Stimulated activated CD4-positive, alpha-beta T cell treated with anti-CD3 and anti-CD28 coated beads, Interleukin-1b, Interleukin-23, amount 100 ng/mL, for 48 hours (primary cell): ENCODE measurements around the gene SLC24A4.

Experiments used
- DNase-seq: peaks from one replicate; pipeline ENCODE4 v3.0.0-alpha.2; 2020

SLC24A4 gene

DNA sequence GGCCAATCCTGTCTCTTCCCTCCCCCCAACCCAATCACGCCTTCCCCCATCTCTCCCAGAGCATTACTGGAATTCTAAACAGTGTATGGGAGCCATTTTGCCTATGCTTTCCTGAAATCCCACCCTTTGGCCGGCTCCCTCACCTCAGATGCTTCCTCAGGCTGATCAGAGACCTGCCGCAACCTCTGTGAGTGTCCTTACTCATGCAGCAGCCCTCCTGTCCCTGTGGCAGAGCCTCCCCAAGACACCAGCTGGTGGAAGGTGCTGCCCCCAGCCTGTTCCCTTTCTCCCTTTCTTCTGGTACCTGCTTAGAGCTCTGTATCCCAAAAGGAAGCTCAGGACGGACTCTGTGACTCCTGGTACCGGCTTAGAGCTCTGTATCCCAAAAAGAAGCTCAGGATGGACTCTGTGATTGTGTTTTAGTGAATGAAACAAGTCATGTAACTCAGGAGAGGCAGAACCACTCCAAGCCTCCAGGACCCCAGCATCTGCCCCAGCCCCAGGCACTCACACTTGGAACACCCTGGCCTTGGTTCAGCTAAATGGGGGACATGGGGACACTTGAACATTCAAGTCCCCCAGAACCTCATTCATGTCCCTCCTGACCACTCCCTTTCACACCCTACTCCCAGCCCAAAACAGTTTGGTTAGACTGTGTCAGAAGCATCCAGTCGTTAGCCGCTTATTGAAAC, 161.3 kb downstream of the SLC24A4 start:
- DNase-seq, result no peak

DNA sequence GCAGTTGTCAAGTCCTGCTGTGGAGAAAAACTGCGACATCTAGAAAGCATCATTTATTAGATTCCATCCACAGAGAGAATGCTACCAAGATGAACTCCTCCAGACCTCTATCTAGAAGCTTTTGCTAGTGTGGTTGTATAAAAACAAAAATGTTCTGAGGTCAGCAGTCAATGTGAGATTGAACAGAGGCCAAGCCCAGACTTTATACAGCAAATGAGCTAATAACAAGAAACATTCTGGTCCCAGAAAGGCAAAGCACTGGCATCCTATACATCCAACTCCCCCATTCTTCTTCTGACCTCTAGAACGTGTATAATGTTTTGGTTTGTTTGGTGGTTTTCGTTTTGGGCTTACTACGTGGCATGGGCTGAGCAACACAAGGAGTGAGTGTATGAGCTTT, 163.9 kb downstream of the SLC24A4 start:
- no peak for DNase-seq

DNA sequence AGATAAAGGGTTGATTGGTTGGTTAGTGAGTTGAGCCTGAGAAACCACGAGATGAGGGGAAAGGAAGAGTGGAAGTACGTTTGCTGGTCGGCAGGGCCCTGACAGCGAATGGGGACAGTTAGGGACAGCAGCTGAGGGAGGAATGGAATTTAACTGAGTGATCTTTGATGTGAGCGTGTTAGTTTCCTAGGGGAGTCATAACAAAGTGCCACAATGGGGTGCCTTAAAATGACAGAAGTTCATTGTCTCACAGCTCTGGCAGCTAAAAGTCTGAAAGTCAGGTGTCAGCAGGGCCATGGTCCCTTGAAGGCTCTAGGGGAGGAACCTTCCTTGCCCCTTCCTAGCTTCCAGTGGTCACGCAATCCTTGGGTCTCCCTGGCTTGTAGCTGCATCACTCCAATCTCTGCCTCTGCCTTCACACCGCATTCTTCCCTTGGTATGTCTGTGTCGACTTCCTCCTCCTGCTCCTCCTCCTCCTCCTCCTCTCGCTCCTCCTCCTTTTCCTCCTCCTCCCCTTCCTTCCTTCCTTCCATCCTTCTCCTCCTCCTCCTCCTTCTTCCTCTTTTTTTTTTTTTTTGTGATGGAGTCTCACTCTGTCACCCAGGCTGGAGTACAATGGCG, 164.7 kb downstream of the SLC24A4 start:
- DNase-seq, result no peak

DNA sequence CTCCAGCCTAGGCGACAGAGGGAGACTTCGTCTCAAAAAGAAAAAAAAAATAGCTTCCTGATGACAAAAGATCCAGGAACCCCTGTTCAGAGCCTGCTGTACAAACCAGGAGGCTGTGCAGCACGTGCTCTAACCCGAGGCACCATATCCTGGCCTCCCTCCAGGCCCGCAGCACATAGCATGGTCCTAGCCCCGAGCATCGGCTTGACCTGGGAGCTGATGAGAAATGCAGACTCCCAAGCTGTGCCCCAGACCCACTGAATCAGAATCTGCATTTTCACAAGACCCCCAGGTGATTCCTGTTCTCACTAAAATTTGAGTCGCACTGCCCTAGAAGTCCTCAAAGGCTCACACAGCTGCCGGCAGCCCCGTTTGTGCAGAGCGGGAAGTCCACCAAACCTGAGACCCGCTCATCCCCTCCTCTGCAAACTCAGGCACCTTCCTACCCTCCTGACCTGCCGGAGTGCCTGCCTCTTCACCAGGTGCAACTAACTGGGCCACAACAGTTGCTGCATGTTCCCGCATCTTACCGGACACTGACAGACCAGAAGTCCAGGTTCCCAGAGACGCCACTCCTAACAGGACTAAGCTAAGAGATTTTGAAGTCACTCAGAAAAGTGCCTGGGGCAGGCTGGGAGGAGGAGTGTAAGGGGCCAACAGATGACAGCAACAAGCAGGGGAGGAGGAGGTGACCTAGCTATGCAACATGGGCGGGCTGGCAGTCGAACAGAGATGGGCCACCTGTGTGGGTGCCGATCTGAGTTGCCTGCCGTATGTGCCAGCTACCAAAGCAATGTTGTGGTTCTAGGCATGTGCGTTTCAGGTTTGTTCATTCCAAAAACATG, 166.7 kb downstream of the SLC24A4 start:
- DNase-seq, result no peak

DNA sequence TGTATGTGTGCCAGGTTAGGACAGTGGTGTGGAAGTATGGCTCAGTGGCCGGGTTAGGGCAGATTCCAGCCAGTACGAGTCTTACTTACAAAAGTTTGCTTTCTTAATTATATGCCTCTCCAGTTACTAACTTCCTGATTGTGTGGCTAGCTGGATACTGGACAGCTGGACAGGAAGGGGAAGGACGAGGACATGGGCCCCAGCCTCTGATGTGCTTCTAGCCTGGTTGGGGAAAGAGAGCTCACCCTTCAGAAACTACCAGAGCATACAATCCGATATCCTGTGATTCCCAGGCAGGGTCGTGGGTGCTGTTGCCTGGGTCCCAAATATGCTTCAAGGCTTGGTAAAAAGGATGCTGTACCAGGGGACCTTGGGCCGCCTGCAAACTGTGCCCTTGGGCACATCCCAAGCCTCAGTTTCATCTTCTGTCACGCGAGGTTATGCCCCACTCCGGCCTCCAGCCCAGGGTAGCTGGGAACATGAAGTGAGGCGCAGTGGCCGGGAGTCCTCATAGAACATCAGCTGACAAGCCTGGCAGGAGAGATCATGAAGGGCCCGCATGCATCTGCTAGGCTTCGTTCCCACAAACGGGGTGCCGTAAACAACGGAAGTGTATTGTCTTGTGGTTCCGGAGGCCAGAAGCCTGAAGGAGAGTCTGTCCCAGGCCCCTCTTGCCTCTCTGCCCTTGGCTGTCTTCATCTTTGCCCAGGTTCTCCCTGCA, 167.4 kb downstream of the SLC24A4 start:
- no peak for DNase-seq

DNA sequence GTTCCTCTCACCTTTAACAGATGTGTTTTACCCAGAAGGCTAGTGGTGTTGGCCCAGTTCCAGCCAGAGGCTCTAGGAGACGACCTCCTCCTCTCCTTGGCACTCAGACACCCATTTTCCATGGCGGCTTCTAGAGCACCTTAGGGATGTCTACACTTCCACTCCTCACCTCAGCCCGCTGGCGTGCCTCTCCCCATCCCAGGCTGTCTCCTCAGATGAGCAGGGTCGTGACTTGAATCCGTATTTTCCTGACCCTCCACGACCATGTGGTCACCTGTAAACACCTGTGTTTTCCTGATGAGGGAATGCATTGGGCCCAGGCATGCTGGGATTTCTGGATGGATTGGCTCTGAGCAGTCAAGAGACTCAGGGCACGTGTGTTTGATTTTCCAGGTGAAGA, 168.8 kb downstream of the SLC24A4 start:
- no peak for DNase-seq

DNA sequence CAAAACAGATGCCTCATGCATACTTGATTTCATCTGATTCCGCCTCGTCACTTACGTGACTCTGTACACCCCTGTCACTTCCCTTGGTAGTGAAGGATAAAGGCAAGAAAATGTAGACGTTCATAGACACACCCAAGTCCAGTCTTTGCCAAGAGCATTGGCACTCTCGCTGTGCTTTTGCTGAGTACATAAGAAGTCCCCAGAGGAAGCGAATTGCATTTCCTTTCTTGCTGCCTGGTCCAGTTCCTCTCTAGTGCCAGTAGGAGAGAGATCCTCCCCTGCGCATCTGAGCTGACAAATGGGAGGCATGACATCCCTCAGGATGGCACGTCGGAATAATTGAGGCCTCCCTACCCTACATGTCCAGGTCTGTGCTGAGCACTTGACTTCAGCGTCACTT, 169.3 kb downstream of the SLC24A4 start:
- DNase-seq, result no peak

DNA sequence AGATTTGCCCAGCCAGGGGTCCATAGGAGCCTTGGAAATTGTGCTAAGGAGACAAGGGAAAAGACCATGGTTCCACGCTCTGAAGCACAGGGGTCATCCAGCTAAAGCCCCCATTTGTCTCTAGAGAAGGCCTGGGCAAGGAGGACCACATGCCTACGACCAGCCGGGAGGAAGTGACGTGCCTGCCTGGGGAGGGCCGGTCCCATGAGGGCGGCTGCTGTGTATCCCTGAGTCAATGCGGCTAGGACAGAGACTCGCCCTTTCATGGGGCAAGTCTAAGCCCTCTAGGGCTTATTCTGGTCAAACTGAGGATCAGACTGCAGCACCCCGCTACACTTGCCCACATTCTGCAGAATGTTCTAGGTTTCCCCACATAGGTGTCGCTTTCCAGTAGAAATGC, 170.1 kb downstream of the SLC24A4 start:
- no peak for DNase-seq

DNA sequence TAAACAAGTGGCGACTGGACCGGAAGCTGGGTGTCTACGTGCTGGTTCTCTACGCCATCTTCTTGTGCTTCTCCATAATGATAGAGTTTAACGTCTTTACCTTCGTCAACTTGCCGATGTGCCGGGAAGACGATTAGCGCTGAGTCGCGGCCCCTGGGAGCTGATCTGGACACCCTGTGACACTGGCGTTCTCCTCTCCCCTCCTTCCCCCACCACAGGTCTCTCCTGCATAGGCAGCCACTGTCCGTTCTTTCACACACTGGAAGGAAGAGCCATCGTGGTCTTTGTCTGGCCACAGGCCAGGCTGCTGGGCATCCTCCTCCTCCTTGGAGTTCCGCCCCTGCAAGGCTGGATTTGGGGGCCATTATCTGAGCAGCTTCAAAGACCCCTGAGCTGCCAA, 170.5 kb downstream of the SLC24A4 start:
- no peak for DNase-seq

DNA sequence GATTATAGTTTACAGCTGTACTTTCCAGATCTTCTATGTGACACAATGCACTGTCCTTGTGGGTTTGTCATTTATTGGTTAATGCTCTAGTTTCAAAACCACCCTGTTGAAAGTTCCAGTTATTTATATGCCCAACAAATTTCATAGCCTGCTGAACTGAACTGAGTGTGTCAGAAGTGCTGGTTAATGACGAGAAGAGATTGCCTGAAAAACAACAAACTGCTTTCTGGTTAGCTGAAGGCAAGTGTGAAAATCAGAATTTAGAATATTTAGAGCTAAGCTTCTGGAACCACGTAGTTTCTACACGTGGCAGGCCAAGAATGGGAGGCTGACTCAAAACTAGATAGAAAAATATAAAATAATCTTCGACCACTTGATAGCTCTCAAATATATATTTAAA, 171.5 kb downstream of the SLC24A4 start:
- no peak for DNase-seq

DNA sequence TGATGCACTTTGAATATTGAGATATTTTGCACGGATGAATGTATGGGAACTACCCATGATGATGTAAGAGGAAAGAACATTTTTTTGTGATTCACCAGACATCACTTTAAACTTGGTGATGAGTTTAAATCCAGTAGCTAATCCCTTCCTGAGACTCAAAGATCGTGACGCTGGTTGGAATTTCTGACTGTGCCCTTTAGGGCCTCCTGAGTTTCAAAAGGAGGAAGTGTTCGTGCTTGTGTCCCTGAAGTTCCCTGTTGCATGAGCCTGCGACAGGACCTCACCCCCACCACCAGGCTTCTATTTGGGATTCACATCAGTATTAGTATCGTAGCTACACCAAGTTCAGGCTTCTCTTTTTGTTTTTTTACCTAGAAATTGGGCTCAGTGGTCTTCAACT, 172.1 kb downstream of the SLC24A4 start:
- no peak for DNase-seq

DNA sequence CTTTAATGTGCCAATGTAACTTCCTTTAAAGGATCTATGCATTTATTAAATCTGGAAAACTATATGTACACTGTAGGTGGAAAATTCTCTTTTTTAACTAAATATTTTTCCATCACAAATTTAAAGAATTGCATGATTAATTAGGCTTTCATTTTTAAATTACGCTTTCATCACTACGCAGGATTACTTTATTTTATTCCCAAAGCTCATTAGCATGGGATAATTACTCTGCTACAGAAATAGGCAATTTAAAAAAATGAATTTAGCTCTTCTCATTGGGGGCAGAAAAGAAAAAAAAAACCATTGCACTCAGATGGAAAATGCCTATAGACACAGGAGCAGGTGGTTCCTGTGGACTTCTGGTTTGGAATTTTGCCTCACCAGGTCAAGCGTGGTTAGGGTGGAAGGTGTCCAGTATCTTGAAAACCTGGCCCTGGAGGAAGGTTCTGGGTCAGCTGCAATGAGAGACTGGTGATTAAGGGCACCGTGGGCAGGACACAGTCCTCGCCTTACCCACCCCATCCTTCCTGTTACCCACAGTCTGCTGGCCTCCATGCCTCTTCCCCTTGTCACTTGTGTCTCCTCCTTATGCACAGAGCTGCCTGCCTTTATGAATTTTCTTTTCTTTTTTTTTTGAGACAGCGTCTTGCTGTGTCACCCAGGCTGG, 173.4 kb downstream of the SLC24A4 start:
- DNase-seq, result no peak

DNA sequence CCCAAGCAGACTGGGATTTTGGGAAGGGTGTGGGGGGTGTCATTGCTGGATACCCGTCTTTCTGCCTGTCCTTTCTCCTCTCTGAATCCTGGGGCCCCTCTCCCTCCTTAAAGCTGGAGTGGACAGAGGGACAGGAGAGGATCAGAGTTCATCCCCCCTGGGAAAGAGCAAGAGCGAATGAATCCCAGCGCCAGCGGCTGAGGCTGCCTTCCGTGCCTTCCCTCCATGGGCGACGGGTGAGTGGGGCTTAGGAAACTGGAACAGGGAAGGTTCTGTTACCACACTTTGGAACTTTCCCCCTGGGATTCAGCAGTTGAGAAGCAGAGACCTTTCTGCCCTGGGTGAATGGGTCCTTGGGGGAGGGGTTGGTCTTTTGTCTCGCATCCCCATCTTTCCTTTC, 174.4 kb downstream of the SLC24A4 start:
- no peak for DNase-seq

DNA sequence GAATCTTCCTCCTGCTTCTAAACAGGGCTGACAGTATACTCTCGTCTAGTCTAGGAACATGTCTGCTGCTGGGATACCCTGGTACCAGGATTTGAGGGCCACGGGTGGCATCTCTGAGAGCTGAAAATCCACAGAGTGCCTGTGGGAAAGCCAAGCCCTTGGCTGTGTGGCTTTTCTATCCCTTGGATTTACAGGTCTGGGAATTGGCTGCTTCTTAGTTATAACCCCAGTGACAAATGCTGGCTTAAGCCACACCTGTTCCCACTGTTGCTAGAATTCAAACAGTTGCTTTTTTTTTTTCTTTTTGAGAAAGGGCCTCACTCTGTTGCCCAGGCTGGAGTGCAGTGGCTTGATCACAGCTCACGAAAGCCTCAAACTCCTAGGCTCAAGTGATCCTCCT, 176.3 kb downstream of the SLC24A4 start:
- DNase-seq, result no peak

DNA sequence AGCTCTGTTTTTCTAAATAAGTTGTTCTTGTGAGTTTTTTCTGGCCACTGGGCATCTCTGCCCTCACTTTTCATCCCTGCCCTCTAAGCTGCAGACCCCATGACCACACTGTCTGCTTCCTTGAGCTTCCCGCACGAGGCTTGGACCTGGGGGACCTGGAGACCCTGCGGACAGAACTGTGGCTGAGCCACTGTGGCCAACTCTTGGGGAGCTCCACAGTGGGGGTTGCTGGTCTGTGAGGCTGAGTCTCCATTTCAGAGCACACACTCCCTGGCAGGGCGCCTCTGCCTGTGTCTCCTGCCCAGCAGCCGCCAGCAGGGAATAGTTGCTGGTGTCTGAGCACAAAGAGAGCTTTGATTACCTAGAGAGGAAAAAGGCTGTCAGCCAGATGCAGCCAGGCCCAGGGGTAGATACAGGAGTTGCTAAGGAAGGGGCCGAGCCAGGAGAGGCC, 177.6 kb downstream of the SLC24A4 start:
- DNase-seq, result no peak

DNA sequence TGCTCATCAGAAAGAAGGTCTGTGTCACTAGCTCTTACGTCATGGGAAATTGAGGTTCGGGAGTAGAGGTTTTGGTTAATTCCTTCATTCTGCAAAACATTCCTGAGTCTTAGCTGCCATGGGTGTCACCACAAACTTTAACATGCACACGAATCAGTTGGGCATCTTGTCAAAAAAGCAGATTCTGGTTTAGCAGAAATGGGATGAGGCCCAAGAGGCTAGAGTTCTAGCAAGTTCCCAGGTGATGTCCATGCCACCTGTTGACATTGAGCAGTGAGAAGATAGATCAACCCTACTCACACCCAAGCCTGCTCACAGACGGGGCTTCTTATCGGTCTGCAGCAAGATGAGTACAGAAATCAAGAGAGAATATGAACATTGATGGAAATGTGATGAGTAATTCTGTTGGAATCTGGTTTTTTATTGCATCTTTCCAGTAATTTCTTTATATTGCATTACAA, 179.0 kb downstream of the SLC24A4 start:
- no peak for DNase-seq

DNA sequence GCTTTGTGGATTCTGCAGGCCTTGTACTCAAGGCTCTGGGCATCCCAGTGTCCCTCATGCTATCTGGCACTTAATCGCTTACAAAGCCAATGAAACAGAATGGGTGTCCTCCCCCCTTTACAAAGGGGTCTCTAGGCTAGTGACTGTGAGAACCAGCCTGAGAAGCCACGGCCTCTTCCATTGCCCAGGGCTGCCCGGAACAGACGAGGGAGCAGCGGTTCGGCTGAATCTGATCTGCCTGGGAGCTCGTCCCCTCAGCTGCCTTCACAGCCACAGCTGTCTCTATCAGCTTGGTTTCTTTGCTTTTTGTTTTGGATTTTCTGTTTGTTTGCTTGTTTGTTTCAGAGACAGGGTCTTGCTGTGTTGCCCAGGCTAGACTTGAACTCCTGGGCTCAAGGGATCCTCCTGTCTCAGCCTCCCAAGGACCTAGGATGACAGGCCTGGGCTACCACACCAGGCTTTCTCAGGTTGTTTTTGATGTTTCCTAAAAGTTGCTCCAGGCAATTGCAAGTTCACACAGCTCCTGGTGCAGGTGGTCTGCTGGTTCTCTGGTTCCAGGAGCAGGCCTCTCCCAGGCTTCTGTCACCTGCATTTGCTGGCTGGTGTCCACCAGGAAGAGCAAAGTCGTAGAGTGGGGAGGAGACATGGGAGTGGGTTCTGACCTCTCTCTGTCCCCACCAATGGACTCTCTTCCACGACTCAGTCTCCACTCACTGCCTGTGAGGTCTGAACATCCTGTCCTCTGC, 179.7 kb downstream of the SLC24A4 start:
- no peak for DNase-seq

DNA sequence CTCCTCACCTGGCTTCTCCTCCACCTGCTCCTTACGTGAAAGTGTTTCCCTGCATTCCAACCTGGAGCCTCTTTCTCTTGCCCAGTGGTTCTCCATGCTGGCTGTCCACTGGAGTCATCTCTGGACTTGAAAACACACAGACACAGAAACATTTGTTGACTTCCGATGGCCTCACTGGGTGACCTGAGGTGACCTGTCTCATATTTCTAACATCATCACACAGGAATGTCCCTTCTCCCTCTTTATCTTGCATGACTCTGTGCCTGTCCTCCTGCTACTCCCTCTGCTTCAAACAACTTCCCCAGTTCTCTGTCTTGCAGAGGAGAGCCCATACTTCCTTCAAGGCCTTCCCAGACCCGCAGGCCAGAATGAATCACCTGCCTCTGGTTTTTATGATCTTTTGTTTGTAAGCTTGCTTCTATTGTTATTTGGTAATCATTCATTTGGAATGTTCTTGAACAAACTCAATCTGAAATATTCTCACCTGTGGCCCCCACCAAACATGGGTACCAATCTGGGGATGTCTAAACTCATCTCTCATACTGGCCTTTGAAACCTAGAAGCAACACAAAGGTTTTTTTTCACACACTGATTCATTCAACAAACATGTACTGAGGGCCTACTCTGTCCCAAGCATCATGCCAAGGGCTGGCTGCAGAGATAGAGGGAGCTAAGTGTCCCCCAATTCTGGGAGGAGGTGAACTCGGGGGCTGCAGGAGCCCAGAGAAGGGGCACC, 181.0 kb downstream of the SLC24A4 start:
- no peak for DNase-seq

DNA sequence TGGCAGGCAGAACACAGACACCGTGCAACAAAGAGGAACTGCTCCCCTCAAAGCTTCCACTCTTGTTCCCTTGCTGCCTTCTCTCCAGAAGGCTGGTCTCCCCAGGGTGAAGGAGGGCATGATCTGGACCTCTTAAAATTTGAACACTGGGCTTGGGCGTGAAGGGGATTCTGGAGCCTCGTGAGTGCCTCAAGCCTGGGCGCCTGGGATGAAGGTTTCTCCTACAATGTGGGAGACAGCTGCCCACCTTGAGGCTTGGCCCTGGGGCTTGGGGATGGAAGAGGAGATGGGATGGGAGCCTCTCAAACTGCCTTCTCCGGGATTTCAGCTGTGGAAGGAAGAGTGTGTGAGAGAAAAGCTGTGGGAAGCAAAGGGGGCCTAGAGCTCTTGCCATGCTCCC, 182.9 kb downstream of the SLC24A4 start:
- DNase-seq, result no peak

DNA sequence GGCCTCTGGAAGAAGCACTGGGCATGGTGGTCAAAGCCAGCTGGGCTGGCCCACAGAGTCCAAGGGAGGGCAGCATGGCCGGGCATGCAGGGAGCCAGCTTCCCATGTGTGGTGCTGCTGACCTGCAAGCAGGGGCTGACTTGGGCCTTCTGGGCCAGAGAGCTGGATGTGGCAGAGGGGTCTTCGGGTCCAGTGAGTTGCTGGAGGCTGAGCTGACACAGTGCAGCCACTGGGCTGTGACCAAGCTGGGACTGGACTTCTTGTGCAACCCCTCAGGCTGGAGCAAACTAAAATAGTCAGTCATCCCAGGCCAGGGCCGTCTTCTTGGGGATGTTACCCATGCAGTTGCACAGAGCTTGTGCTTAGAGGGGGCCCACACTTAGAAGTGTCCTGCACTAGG, 183.3 kb downstream of the SLC24A4 start:
- no peak for DNase-seq

DNA sequence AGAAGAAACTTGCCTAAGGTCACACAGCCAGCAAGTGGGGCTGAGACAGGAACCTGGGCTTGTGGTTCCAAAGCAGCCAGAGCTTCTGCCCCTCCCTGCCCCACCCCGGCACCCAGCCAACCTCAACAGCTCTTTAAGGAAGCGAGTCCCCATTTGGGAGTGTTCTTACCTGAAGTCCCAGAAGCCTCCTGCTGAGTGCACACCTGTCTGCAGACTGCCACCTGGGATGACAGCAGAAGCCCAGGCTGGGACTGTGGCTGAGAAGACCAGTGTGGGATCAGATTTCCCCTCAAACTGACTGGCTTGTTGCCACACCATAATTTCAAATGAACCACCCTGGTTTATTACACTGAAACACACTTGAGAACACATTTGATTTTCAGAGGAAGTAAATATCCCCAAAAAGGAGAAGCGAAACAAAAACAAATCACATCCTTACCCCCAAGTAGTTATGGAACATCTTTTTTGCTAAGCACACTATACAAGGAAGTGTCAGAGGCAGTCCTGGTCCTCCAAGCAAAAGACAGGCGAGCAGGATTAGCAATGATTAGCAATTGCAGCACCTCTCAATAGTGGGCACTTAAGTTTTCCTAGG, 184.3 kb downstream of the SLC24A4 start:
- no peak for DNase-seq
